Activated T-cell treated with anti-CD3 and anti-CD28 coated beads for 24 hours (primary cell): ENCODE data around the gene ABCC9.

Experiments
- DNase-seq: peaks from one replicate; pipeline ENCODE4 v3.0.0-alpha.2; 2020; ENCODE audit warnings: low read depth

ABCC9 gene

GRCh38 chr12:21773806-21774205 is 167.4 kb downstream of the ABCC9 start:
- no peak for DNase-seq

- DNase-seq = no peak
Measured at GRCh38 chr12:21773263-21773741, 167.9 kb downstream of the ABCC9 start.

GRCh38 chr12:21771311-21771710 is 169.9 kb downstream of the ABCC9 start:
- no peak for DNase-seq

- no peak for DNase-seq
Measured at GRCh38 chr12:21769307-21769706, 171.9 kb downstream of the ABCC9 start.

GRCh38 chr12:21766403-21766802 is 174.8 kb downstream of the ABCC9 start:
- no peak for DNase-seq

GRCh38 chr12:21764950-21765349 is 176.3 kb downstream of the ABCC9 start:
- no peak for DNase-seq

- DNase-seq = no peak
Measured at GRCh38 chr12:21764065-21764464, 177.2 kb downstream of the ABCC9 start.

GRCh38 chr12:21763531-21763930 is 177.7 kb downstream of the ABCC9 start:
- no peak for DNase-seq

- DNase-seq = no peak
Measured at GRCh38 chr12:21759737-21760136, 181.5 kb downstream of the ABCC9 start.

GRCh38 chr12:21757735-21758134 is 183.5 kb downstream of the ABCC9 start:
- DNase-seq = no peak

GRCh38 chr12:21756699-21757098 is 184.5 kb downstream of the ABCC9 start:
- DNase-seq = no peak

GRCh38 chr12:21751517-21751916 is 189.7 kb downstream of the ABCC9 start:
- no peak for DNase-seq
